GM04503 (cell line): ENCODE data around the gene PTTG1IP.
"Not testable (repeated sequence)": the region's sequence is repeated elsewhere in the genome, so short reads cannot be mapped to it uniquely, and the experiment has no call there.

Experiments
- DNase-seq: peaks from one replicate; pipeline ENCODE4 v3.0.0-alpha.2; 2012; ENCODE audit warnings: low read depth

Gene PTTG1IP

GRCh38 chr21:44842721-44843445 is 30.6 kb downstream of the PTTG1IP start:
- DNase-seq, result no peak

DNA sequence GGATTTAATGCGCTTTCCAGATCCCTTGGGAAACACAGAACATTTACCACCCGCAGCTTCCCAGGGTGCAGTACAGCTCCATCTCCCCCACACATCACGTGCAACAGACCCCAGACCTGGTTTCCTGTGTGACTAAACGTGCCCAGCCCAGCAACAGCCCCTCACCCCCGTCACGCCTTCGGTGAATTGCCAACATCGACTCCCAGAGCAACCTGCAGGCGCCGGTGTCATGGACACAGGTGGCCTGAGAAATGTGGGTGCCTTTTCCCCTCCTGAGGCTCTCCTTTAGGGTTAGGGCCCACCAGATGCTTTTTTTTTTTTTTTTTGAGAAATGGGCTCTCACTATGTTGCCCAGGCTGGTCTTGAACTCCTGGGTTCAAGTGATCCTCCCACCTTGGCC is 31.4 kb downstream of the PTTG1IP start:
- no peak for DNase-seq

DNA sequence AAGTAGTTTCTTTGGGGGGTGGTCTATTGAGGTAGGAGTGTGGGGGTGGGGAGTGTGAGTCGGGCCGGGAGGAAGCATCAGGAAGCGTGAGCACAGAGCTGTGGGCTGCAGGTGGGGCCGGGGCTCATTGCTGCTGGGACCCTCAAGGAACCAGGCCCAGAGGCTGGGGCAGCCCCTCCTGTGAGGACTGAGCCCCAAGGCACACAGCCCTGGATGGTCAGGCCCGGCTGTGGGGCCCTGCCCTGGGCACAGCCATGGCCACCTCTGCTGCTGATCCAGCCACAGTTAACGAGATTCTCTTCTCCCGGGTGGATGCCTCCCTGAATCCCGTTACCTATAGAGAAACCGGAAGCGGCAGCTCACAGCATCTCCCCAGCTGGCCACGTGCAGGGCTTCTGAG is 32.7 kb downstream of the PTTG1IP start:
- no peak for DNase-seq

GRCh38 chr21:44838951-44839350 is 34.5 kb downstream of the PTTG1IP start:
- no peak for DNase-seq

- no peak for DNase-seq
Measured at GRCh38 chr21:44838039-44838895, 35.2 kb downstream of the PTTG1IP start.

DNA sequence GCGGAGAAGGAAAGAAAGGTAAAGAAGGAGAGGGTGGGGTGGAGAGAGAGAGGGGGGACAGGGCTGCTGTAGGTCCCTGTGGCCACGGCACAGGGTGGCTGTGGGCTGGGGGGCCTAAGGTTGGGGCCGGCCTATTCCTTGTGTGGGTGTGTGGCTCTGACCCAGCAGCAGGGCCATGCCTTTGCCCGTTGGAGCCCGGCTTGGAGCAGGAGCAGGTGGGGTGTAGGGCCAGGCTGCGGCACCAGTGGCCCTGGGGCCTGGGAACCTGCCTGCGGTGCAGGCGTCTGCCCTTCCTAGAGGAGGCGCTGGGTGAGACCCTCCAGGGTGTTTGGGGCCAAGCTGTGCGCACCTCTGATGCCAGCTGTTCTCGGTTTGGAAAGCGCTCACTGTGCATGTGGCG is 36.0 kb downstream of the PTTG1IP start:
- DNase-seq, result no peak

DNA sequence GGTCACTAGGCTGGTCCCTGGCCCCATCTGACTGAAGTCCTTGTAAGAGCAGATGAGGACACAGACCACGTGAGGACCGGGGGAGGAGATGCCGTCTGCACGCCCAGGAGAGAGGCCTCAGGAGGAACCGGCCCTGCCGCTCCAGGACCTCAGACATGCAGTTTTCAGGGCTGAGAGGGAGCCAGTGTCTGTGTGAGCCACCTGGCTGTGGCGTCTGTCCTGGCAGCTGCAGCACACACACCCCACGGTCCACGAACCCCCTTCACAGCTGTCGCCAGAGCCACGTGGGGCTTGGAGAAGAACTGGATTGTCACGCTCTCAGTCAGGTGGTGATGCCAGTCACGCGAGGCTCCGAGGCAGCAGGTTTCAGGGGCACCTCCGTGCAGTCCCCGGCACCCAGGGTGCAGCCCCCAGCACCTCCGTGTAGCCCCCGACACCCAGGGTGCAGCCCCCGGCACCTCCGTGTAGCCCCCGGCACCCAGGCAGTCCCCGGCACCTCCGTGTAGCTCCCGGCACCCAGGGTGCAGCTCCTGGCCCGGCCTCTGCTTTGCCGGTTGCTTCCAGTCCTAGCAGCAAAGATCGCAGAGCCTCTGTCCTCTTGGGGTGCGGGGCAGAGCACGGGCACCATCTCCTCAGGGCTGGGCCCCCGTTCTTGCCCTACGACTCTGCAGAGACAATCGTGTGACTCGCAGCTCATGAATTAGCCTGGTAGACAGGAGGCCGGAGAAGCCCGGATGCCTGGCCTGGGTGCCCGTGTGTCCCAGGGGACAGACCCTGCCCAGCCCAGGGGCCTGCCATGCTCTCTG is 36.6 kb downstream of the PTTG1IP start:
- DNase-seq, result no peak

- no peak for DNase-seq
Measured at GRCh38 chr21:44836349-44836665, 37.2 kb downstream of the PTTG1IP start.

DNA sequence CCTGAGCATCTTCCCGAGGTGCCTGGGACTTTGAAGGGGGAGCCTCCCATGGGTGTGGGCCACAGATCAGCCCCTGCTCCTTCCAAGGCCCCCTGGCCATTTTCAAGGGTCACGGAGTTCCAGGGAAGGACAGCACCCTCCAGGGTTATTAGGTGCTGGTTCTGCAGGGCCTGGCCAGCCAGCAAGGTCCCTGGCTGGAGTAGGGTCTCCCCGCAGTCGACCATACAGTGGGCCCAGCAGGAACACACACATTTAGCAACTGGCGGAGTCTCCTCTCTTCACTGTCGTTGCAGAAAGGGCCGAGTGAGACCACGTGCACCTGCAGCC is 37.9 kb downstream of the PTTG1IP start:
- DNase-seq, result no peak

GRCh38 chr21:44834951-44835646 is 38.4 kb downstream of the PTTG1IP start:
- no peak for DNase-seq

DNA sequence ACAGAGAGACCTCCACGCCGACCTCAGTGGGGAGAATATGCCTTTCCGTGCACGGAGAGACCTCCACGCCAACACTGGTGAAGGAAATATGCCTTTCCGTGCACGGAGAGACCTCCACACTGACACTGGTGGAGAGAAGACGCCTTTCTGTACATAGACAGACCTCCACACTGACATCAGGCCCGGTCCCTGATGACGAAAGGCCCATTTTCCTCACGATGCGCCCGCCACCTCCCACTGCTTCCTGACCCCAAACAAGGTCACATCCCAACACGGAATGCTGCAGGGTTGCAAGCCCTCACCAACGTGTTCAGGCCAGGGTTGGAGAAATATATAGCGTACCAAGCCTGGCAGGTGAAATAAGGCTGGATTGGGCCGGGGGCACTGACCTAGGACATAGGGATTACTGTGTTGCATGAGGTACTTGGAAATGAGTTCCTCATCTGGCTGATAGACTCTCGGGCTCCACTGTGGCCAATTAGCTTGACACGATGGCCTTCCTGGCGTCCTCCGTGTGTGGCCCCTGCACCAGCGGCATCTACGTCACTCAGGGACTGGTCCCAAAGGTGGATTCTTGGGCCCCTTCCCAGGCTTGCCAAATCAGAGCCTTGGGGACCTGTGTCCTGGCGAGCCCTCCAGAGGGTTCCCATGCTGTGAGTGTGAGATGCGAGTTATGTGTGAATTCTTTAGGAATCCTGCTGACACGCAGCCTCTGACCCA is 39.1 kb downstream of the PTTG1IP start:
- no peak for DNase-seq

DNA sequence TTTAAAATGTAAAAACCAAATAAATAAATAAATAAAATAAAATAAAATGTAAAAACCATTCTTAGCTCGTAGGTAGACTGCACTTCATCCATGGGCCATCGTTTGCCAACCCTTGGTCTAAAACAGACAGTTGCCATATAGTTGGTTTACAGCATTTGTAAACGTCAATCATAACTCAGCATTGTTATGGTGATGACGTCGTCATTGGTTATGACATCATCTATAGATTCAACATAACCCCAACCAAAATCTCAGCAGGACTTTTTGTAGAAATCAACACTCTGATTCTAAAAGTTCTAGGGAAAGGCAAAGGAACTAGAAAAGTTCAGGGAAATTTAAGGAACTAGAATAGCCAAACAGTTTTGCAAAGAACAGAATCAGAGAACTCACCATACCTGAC is 39.8 kb downstream of the PTTG1IP start:
- DNase-seq, result no peak

- not testable (repeated sequence) for DNase-seq
Measured at GRCh38 chr21:44832516-44833255, 40.8 kb downstream of the PTTG1IP start.

GRCh38 chr21:44831227-44831860 is 42.1 kb downstream of the PTTG1IP start:
- DNase-seq, result no peak

- DNase-seq, result no peak
Measured at GRCh38 chr21:44829507-44830092, 43.9 kb downstream of the PTTG1IP start.

GRCh38 chr21:44828362-44829056 is 45.0 kb downstream of the PTTG1IP start:
- no peak for DNase-seq

- no peak for DNase-seq
Measured at GRCh38 chr21:44823179-44823660, 50.3 kb downstream of the PTTG1IP start.

GRCh38 chr21:44822484-44823178 is 50.9 kb downstream of the PTTG1IP start:
- DNase-seq, result no peak

DNA sequence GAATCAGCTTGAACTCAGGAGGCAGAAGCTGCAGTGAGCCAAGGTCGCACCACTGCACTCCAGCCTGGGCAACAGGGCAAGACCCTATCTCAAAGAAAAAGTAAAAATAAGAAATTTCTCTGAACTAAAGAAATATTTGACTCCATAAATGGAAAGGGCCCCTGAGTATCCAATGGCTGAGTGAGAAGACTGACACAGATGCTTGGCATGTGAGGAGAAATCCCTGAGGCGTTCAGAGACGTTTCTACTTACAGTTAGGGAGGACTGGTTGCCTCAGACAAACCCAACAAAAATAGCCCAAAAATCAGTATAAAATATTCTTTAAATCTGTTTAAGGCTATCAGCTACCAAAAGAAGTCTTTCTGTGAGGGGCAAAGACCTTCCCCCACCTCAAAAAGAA is 52.6 kb downstream of the PTTG1IP start:
- no peak for DNase-seq
